DMS 273 (cell line): ENCODE data around the gene VENTX.

Experiments
- DNase-seq: peaks from one replicate; lab custom pipeline; 2025; ENCODE audit not compliant: unreplicated experiment; lab: John Stamatoyannopoulos, UW

Gene VENTX

DNA sequence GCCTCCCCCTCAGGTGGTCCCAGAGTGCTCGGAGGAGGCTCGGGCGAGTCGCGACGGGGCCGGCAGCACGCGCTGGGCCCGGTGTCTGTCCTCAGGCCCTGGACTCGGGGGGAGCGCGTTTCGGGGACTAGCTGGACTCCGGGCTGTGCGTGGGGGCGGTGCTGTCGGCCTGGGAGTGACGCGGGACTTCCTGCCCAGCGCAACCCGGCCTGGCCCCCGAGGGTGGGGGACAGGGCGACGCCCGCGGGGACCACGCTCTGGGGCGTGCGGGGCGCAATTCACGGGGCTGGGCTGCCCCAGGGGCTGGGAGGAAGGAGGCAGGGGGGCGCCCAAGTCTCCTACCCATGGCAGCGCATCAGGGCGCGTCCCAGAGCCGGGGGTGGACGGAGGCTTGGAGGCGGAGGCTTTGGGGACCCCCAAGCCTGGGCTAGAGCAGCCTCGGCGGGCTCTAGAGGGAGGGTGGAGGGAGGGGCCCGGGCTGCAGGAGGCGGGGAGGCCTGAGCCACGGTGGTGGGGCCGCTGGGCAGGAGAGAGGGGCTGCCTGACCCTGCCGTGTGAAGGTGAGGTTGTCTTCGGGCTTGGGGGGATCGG, 2.3 kb upstream of the VENTX start:
- no peak for DNase-seq

DNA sequence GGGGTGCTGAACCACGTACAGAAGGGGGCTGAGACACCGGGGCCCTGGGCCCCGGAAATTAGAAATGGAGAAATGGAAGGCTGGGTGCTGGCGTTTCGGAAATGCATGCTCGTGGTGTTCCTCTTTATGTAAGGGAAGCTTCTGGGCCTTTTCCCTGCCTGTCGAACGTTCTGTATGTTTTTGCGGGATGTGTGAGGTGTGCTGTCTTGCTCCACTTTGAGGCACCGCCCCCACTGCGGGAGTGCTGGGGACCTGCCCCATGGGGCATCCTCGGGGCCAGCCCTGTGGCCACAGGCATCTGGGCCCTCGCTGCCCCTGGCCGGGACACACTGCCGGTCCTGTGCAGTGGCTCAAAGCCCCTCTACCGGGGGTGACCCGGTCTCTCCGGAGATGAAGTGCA, 1.7 kb upstream of the VENTX start:
- no peak for DNase-seq

GRCh38 chr10:133236401-133237240, 1.0 kb upstream of the VENTX start:
- no peak for DNase-seq

DNA sequence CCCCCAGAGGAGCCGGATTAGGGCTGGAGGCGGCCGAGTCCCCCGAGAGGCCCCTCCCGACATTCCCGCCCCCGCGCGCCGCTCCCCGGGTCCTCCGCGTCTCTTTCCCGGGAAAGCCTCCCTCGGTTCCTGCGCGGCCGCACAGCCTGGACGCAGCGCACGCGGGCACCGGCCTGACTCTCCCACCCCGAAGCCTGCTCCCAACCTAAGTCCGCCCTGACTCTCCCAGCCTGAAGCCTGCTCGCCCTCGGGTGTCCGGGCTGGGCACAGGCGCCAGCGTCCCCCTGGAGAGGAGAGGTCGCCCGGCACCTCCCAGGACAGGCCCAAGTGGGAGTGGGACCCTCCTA, 441 bp upstream of the VENTX start:
- no peak for DNase-seq

GRCh38 chr10:133238466-133238804, 780 bp downstream of the VENTX start:
- DNase-seq, result no peak

GRCh38 chr10:133239990-133240389, 2.3 kb downstream of the VENTX start:
- no peak for DNase-seq

DNA sequence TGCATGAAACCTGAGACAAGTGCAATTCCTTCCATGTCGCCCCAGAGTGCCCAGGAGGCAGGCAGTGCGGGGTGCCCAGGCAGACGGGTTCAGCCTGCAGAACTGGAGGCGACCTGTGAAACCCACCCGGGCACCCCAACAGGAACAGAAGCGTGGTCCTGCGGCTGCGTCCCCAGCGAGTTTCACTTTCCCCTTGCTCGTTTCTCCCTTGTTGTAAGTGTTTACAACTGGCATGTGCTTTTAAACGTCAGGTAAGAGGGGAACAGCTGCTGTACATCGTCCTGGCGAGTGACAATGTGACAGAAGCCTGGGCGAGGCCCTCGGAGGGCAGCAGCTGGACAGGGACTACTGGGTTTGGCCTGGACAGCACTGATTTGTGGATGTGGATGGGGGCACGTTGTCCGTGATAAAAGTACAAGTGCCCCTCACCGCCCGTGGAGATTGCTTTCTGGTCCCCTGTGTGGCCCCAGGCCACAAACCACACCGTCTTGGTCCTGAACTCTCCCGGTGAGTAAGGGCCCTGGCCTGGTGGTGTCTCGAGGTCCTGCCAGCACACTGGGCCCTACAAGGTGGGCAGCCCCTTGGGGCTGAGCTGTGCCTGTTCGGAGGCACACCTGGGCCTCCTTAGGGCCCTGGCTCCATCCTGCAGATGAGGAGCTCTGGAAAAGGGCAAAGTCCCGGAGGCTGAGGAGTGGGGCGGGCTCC, 4.0 kb downstream of the VENTX start:
- no peak for DNase-seq

DNA sequence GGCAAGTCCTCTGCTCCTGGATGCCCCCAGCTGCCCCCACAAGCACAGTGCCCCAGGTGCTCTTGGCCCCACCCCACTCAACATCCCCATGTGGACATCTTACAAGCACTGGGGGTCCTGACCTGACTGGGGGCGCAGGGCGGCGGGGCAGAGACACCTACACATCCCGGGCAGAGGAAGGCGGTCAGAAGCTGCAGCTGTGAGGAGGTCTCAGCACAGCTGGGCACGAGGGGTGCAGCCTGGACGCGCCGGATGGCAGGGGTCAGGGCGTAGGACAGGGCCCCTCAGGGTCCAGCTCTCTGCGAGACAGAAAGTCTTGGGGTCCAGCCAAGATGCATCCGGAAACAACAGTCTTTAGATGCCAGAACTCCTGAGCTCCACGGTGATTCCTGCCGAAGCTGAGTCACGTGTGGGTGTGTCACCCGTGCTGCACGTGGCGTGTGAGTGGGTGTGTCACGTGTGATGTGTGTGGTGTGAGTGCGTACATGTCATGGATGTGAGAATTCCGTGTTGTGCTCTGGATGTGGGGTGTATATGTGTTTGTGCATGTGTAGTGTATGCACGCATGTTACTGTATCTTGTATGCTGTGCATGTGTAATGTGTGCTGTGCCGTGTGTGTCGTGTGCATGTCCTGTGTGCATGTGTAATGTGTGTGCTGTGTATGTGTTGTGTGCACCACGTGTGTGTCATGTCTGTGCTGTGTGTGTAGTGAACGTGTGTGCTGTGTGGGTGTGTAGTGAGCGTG, 5.1 kb downstream of the VENTX start:
- DNase-seq, result no peak

- no peak for DNase-seq
Observed at GRCh38 chr10:133243593-133243992, 5.9 kb downstream of the VENTX start.

GRCh38 chr10:133245439-133246235, 8.0 kb downstream of the VENTX start:
- no peak for DNase-seq

DNA sequence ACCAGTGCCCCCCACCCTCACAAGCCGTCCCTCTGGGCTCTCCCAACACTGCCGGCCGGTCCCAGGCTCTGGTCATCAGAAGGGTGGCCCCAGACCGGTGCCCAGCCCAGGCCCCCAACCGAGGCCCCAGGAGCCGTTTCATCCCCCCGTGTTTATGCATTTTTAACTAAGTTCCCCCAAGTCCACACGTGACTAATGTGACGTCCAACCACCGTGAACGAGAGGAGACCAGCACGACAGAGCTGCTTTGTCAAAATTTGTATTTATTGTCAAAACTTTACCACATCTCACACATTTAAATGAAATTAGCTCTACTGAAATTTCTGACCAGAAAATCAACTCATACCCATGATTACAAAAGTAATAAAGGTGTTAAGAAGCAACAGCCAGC, 8.6 kb downstream of the VENTX start:
- DNase-seq, result no peak

DNA sequence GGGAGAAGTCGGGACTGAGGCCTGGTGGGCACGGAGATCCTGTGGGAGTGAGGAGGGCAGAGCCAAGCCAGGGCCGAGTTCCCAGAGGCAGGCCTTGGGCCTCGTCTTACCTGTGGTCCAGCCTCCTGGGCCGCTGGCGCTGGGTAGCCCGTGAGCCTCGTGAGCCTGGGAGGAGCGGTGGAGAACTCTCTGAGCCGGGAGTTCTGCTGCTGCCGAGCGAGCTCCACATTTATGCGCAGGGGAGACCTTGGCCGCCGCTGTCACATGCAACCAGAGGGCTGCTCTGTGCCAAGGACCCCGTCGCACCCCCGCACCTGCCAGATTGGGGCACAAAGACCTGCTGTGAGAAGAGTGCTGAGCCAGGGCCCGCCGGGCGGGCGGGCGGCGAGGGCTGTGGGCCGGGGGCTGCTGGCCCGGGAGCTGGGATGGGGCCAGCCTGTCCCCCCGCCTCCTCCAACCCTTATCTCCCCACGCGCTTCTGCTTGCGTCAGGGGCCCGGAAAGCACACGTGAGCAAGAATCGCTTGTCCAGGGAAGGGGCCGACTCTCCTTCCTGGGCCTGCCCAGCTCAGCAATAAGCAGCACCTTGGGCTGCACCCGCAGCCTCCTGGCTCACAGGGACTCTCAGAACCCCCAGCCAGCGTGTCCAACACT, 10.2 kb downstream of the VENTX start:
- DNase-seq, result no peak

DNA sequence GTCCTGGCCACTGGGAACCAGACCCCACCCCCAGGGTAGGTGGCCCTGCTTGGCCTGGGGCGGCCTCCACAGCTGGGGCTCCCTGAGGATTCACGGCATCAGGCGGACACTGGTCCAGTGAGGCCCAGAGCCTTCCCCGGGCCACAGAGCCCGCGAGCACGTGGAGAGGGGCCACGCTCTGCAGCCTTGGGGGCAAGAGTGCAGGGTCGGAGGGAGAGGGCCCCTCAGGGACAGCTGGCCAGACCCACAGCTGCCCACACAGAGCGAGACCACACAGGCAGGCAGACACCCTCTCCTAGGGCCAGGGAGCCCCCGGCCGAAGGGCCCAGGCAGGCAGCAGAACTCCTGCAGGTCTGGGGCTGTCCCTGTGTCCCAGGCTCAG, 10.7 kb downstream of the VENTX start:
- no peak for DNase-seq

- no peak for DNase-seq
Observed at GRCh38 chr10:133249094-133249780, 11.6 kb downstream of the VENTX start.

DNA sequence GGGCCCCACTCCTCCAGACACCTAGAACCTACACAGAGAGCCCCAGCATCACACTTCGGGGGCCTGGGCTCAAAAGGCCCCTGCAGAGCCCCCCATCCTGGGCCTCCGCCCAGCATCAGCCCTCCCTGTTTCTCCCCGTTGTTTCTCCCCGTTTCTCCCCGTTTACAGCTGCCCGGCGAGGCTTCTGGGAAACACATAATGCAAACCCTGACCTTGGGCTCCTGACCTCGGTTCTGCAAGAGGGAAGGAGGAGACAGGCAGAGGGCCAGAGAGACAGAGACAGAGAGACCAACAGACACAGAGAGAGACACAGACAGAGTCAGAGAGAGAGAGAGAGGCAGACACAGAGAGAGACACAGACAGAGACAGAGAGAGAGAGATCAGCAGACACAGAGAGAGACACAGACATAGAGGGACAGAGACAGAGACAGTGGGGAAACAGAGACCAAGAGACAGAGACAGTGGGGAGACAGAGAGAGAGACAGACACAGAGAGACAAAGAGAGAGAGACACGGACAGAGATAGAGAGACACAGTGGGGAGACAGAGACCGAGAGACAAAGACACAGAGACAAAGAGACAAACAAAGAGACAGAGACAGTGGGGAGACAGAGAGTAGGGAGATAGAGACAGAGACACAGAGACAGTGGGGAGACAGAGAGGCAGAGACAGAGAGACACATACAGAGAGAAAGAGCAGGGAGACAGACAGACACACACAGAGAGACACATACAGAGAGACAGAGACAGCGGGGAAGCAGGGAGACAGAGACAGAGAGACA, 12.5 kb downstream of the VENTX start:
- DNase-seq, result no peak

GRCh38 chr10:133251388-133252222, 13.9 kb downstream of the VENTX start:
- DNase-seq, result no peak

DNA sequence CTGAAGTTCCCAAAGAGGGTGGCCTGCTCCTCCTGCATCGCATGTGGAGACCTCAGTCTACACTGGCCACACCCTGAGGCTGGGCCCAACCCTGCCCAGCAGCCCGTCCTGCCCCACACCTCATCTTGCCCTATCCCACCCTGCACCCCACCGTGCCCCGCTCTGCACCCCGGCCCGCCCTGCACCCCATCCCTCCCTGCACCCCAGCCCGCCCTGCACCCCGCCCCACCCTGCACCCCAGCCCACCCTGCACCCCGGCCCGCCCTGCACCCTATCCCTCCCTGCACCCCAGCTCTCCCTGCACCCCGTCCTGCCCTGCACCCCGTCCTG, 14.5 kb downstream of the VENTX start:
- DNase-seq, result no peak

- DNase-seq, result no peak
Observed at GRCh38 chr10:133253361-133253955, 15.8 kb downstream of the VENTX start.
